Smooth muscle cell (in vitro differentiated cells): ENCODE measurements around the gene SEC61B. TPM values are rescaled to one million over a fixed set of nuclear protein-coding genes. Genes with fewer than 3 reads are reported as not detected.

Experiments used
- DNase-seq: peaks from one replicate; lab custom pipeline; 2025; ENCODE audit not compliant: unreplicated experiment; lab: John Stamatoyannopoulos, UW
- H2AFZ ChIP-seq: fragments of 200-600 bp; sonication (generic); 2 replicates; pipeline ENCODE4 v1.6.0; 2016; ENCODE audit warnings: antibody characterized with exemption, low read depth, mild to moderate bottlenecking
- H3F3A ChIP-seq: fragments of 200-600 bp; sonication (generic); 2 replicates; pipeline ENCODE4 v1.6.0; 2017; ENCODE audit warnings: antibody characterized with exemption, low read depth
- H3K27ac ChIP-seq: fragments of 200-600 bp; sonication (generic); 2 replicates; pipeline ENCODE4 v1.5.1; 2016; ENCODE audit warnings: low read depth, mild to moderate bottlenecking
- H3K27me3 ChIP-seq: fragments of 200-600 bp; sonication (generic); 2 replicates; pipeline ENCODE4 v1.6.1; 2016; ENCODE audit warnings: low read depth, mild to moderate bottlenecking
- H3K36me3 ChIP-seq: fragments of 200-600 bp; sonication (generic); 2 replicates; pipeline ENCODE4 v1.5.1; 2016; ENCODE audit warnings: low read depth
- H3K4me1 ChIP-seq: fragments of 200-600 bp; sonication (generic); 2 replicates; pipeline ENCODE4 v1.5.1; 2016; ENCODE audit warnings: low read depth
- H3K4me2 ChIP-seq: fragments of 200-600 bp; sonication (generic); 2 replicates; pipeline ENCODE4 v1.6.0; 2016; ENCODE audit warnings: mild to moderate bottlenecking
- H3K4me3 ChIP-seq: fragments of 200-600 bp; sonication (generic); 2 replicates; pipeline ENCODE4 v1.5.1; 2016; ENCODE audit warnings: mild to moderate bottlenecking
- H3K79me2 ChIP-seq: fragments of 200-600 bp; sonication (generic); 2 replicates; pipeline ENCODE4 v1.6.0; 2016; ENCODE audit warnings: low read depth, mild to moderate bottlenecking
- H3K9ac ChIP-seq: fragments of 200-600 bp; sonication (generic); 2 replicates; pipeline ENCODE4 v1.6.0; 2016; ENCODE audit warnings: low read depth
- H3K9me3 ChIP-seq: fragments of 200-600 bp; sonication (generic); replicated peaks from 2 replicates; pipeline ENCODE4 v1.5.1; 2016; ENCODE audit warnings: low read depth
- H4K20me1 ChIP-seq: fragments of 200-600 bp; sonication (generic); 2 replicates; pipeline ENCODE4 v1.6.0; 2016; ENCODE audit warnings: low read depth
- WGBS: methylation state at CpG from one replicate; pipeline ENCODE4 v1.1.7; 2016; ENCODE audit warnings: low lambda C conversion rate; 5-methylcytosine and 5-hydroxymethylcytosine counted together
- polyA plus RNA-seq: library from polyadenylated mRNA; unstranded; fragments of >200 nt; fragmentation: Nextera tagmentation; extraction: Ambion mirVana; gene quantifications from 2 replicates; pipeline ENCODE4 v1.2.1, GENCODE V29; 2016
- total RNA-seq: library from RNA; depleted of rRNA; stranded (reverse); fragments of >200 nt; gene quantifications from 2 replicates; pipeline ENCODE4 v1.2.3, GENCODE V29; 2014
- TF ChIP-seq, protein P1 (sequence below): fragments of 200-600 bp; sonication (generic); IDR thresholded peaks from 2 replicates; pipeline ENCODE4 v1.5.1; 2017; ENCODE audit warnings: borderline replicate concordance, mild to moderate bottlenecking, antibody characterized with exemption; ENCODE audit not compliant: insufficient read depth, poor library complexity, severe bottlenecking

The SEC61B gene
- total and polyA plus RNA-seq, 2 experiments from 2014 or later: 385 to 549 TPM

DNA sequence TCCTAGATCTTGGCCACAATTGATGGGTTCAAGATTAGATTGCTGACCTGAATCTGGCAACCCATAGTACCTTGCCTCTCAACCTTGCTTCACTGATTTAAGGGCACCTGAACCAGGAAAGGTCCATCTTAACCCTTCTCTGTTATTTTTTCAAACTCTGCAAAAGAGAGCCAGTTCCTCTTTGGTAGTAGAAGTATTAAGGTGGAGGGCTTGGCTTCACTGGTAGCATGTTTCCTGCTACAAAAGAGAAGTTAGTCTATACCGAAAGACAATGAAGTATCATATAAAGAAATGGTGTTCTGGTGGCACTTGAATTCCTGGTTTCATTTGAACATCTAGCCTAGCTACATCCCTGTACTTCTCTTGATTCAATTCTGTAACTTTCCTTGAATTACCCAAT lies 8.9 kb upstream of the SEC61B start:
- Histone ChIP-seq H3K79me2 (peaks cover 25% of the 10 kb centered on the region), H3K27ac (no peak overlapping the region), H3K9me3 (peaks cover 8% of the 10 kb centered on the region), H2AFZ (no peak overlapping the region), H3K27me3 (no peaks in the 10 kb centered on the region), H3K4me3 (no peak overlapping the region), H3K4me1 (no peaks in the 10 kb centered on the region), H3F3A (no peaks in the 10 kb centered on the region), H3K4me2 (no peak overlapping the region), H4K20me1 (peaks cover 42% of the 10 kb centered on the region), H3K9ac (no peak overlapping the region), H3K36me3 (peaks cover 6% of the 10 kb centered on the region)
- TF ChIP-seq, protein P1, sequence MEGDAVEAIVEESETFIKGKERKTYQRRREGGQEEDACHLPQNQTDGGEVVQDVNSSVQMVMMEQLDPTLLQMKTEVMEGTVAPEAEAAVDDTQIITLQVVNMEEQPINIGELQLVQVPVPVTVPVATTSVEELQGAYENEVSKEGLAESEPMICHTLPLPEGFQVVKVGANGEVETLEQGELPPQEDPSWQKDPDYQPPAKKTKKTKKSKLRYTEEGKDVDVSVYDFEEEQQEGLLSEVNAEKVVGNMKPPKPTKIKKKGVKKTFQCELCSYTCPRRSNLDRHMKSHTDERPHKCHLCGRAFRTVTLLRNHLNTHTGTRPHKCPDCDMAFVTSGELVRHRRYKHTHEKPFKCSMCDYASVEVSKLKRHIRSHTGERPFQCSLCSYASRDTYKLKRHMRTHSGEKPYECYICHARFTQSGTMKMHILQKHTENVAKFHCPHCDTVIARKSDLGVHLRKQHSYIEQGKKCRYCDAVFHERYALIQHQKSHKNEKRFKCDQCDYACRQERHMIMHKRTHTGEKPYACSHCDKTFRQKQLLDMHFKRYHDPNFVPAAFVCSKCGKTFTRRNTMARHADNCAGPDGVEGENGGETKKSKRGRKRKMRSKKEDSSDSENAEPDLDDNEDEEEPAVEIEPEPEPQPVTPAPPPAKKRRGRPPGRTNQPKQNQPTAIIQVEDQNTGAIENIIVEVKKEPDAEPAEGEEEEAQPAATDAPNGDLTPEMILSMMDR: no peak
- DNase-seq: no peak
- 100% methylated on average over 1 of the region's 1 CpG for WGBS

GRCh38 chr9:99216073-99216472 lies 6.0 kb upstream of the SEC61B start:
- peaks cover 70% of the 10 kb centered on the region for H4K20me1 ChIP-seq
- H3F3A ChIP-seq: no peaks in the 10 kb centered on the region
- H3K36me3 ChIP-seq: peaks cover 6% of the 10 kb centered on the region
- 100% methylated on average over 1 of the region's 1 CpG for WGBS
- H3K4me2 ChIP-seq: no peak overlapping the region
- no peaks in the 10 kb centered on the region for H3K9me3 ChIP-seq
- no peak overlapping the region for H3K9ac ChIP-seq
- no peak overlapping the region for H3K4me3 ChIP-seq
- H3K27me3 ChIP-seq: no peaks in the 10 kb centered on the region
- DNase-seq: no peak
- TF ChIP-seq, protein P1: no peak
- H3K4me1 ChIP-seq: peaks cover 17% of the 10 kb centered on the region
- peaks cover 54% of the 10 kb centered on the region for H3K79me2 ChIP-seq
- H3K27ac ChIP-seq: no peak overlapping the region
- H2AFZ ChIP-seq: no peak overlapping the region

DNA sequence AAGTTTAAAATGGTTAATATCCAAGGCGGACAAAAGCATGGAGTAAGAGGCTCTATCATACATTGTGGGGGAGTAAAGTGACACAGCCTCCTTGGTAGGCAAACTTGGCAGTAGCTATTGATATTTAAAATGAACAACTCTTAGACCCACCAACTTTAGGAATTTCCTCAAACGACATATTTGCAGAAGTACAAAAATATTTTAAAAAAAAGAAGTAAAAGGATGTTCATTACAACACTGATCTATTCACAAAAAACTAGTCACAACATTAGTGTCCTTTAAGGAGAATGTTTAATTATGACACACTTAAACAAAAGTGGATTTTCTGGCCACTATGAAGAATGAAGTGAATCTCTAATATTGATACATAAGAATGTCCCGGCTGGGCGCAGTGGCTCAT lies 2.1 kb upstream of the SEC61B start:
- DNase-seq: no peak
- Histone ChIP-seq H4K20me1 (peaks cover 79% of the 10 kb centered on the region), H3K4me2 (peak overlapping the region; percentile 98), H3K36me3 (peaks cover 6% of the 10 kb centered on the region), H3K4me3 (peak overlapping the region; percentile 96), H3K27me3 (no peaks in the 10 kb centered on the region), H2AFZ (no peak overlapping the region), H3K4me1 (peaks cover 33% of the 10 kb centered on the region), H3F3A (no peaks in the 10 kb centered on the region), H3K27ac (no peak overlapping the region), H3K9ac (no peak overlapping the region), H3K9me3 (no peaks in the 10 kb centered on the region), H3K79me2 (peaks cover 89% of the 10 kb centered on the region)
- TF ChIP-seq, protein P1: no peak
- WGBS: 90% methylated on average over 4 of the region's 4 CpGs

DNA sequence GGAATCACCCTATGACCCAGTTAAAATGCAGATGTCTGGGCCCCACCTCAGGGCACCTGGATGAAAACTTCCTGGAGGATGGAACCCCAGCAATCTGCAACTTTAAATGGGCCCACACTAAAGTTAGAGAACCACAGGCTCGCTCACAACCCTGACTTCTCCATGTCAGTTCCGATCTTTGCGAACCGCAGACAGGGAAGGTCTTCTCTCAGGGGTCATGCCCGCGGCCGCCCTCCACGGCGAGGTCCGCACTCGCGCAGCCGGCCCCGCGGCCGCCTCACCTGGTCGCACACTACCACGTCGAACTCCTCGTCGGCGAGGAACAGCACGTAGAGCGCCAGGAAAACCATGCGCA lies 839 bp upstream of the SEC61B start:
- WGBS: 2% methylated on average over 25 of the region's 25 CpGs
- peak overlapping the region; percentile 98 for H3K4me2 ChIP-seq
- H3F3A ChIP-seq: no peaks in the 10 kb centered on the region
- H3K9me3 ChIP-seq: no peaks in the 10 kb centered on the region
- H3K4me3 ChIP-seq: peak overlapping the region; percentile 96
- H3K36me3 ChIP-seq: peaks cover 6% of the 10 kb centered on the region
- peak overlapping the region; percentile 99 for H3K27ac ChIP-seq
- no peaks in the 10 kb centered on the region for H3K27me3 ChIP-seq
- H3K79me2 ChIP-seq: peaks cover 96% of the 10 kb centered on the region
- H3K4me1 ChIP-seq: peaks cover 33% of the 10 kb centered on the region
- TF ChIP-seq, protein P1: no peak
- no peak for DNase-seq
- H2AFZ ChIP-seq: peak overlapping the region; percentile 87
- peaks cover 79% of the 10 kb centered on the region for H4K20me1 ChIP-seq
- H3K9ac ChIP-seq: peak overlapping the region; percentile 99
